Caki2 (cell line): ENCODE results near the gene GPS2. TPM values are rescaled to one million over a fixed set of nuclear protein-coding genes. Genes with fewer than 3 reads are reported as not detected.
"Not testable (repeated sequence)": the region's sequence is repeated elsewhere in the genome, so short reads cannot be mapped to it uniquely, and the experiment has no call there.

Source experiments
- DNase-seq: peaks from one replicate; pipeline ENCODE4 v3.0.0-alpha.2; 2015; ENCODE audit warnings: low read depth
- in situ Hi-C: cut with HindIII; loops from 2 replicates; pipeline ENCODE4 v1.10.0; 2016; ENCODE audit warnings: low sequenced_read_pairs, low pct_unique_long_range_greater_than_20kb, mixed read lengths
- total RNA-seq: library from RNA; depleted of rRNA; stranded (reverse); fragments of >200 nt; shearing (Covaris generic); gene quantifications from 2 replicates; pipeline ENCODE4 v1.2.3, GENCODE V29; 2014; ENCODE audit warnings: low replicate concordance

Gene GPS2
- total RNA-seq, 1 experiment from 2014 or later: 51.1 TPM

- in situ Hi-C loops: no loop called here
- DNase-seq: no peak
These were observed 28.1 kb upstream of the GPS2 start for GRCh38 chr17:7343250-7343649.

- DNase-seq: no peak
- in situ Hi-C loops: no loop called here
These were observed 26.7 kb upstream of the GPS2 start for GRCh38 chr17:7341842-7342241.

- in situ Hi-C loops: no loop called here
- no peak for DNase-seq
These were observed 25.0 kb upstream of the GPS2 start for GRCh38 chr17:7340179-7340578.

- in situ Hi-C loops, DNase-seq: not testable (repeated sequence)
These were observed 22.4 kb upstream of the GPS2 start for GRCh38 chr17:7337600-7337999.

- no peak for DNase-seq
- in situ Hi-C loops: no loop called here
These were observed 21.3 kb upstream of the GPS2 start, which contains the start of gene ACAP1 for GRCh38 chr17:7336240-7337175. Gene ACAP1, plus strand, starts transcription at chr17:7336529. Its CDS starts 206 bp downstream, at chr17:7336735.

GRCh38 chr17:7335765-7336164 is 20.6 kb upstream of the GPS2 start:
- DNase-seq, in situ Hi-C loops: not testable (repeated sequence)

GRCh38 chr17:7334938-7335538 is 19.9 kb upstream of the GPS2 start:
- in situ Hi-C loops: no loop called here

GRCh38 chr17:7332600-7333069 is 17.5 kb upstream of the GPS2 start:
- in situ Hi-C loops: not testable (repeated sequence)

More at GRCh38 chr17:7334938-7335538, 19.9 kb upstream of the GPS2 start:
- DNase-seq: no peak

GRCh38 chr17:7332111-7332510 is 17.0 kb upstream of the GPS2 start:
- in situ Hi-C loops: no loop called here
- no peak for DNase-seq

More at GRCh38 chr17:7332600-7333069, 17.5 kb upstream of the GPS2 start:
- not testable (repeated sequence) for DNase-seq

GRCh38 chr17:7330638-7331015 is 15.5 kb upstream of the GPS2 start:
- no peak for DNase-seq
- in situ Hi-C loops: no loop called here

GRCh38 chr17:7329997-7330637 is 15.0 kb upstream of the GPS2 start:
- in situ Hi-C loops: no loop called here

GRCh38 chr17:7329374-7329996 is 14.3 kb upstream of the GPS2 start:
- DNase-seq: peak; percentile 99
- in situ Hi-C loops: no loop called here

More at GRCh38 chr17:7329997-7330637, 15.0 kb upstream of the GPS2 start:
- no peak for DNase-seq

- in situ Hi-C loops: no loop called here
- no peak for DNase-seq
These were observed 13.7 kb upstream of the GPS2 start, which contains the start of gene NEURL4 for GRCh38 chr17:7328840-7329373. Gene NEURL4, minus strand, starts transcription at chr17:7329335. Its CDS starts 23 bp downstream, at chr17:7329312.

GRCh38 chr17:7328009-7328408 is 12.8 kb upstream of the GPS2 start:
- in situ Hi-C loops: no loop called here
- no peak for DNase-seq

GRCh38 chr17:7327501-7327900 is 12.3 kb upstream of the GPS2 start:
- no peak for DNase-seq
- in situ Hi-C loops: no loop called here

GRCh38 chr17:7327056-7327455 is 11.9 kb upstream of the GPS2 start:
- in situ Hi-C loops: no loop called here
- no peak for DNase-seq

- in situ Hi-C loops: no loop called here
- no peak for DNase-seq
These were observed 11.0 kb upstream of the GPS2 start for GRCh38 chr17:7326186-7326585.

- no peak for DNase-seq
- in situ Hi-C loops: no loop called here
These were observed 9.9 kb upstream of the GPS2 start for GRCh38 chr17:7325031-7325528.
